GM18526 (cell line): ENCODE data around the gene PIGW.

Experiments used
- POLR2A ChIP-seq: IDR thresholded peaks from 3 replicates; pipeline ENCODE4 v1.6.1; 2011; ENCODE audit not compliant: insufficient read length; ENCODE audit errors: extremely low read depth

The PIGW gene

GRCh38 chr17:36553459-36553858 lies 18.7 kb downstream of the PIGW start:
- TF ChIP-seq POLR2A, result no peak

GRCh38 chr17:36566081-36566480 lies 31.3 kb downstream of the PIGW start:
- no peak for TF ChIP-seq POLR2A

- no peak for TF ChIP-seq POLR2A
These were observed 40.2 kb downstream of the PIGW start for GRCh38 chr17:36575028-36575427.

- TF ChIP-seq POLR2A, result no peak
These were observed 42.0 kb downstream of the PIGW start for GRCh38 chr17:36576793-36577192.

GRCh38 chr17:36578671-36579070 lies 43.9 kb downstream of the PIGW start:
- no peak for TF ChIP-seq POLR2A

- TF ChIP-seq POLR2A, result no peak
These were observed 49.0 kb downstream of the PIGW start for GRCh38 chr17:36583787-36584186.

- TF ChIP-seq POLR2A, result no peak
These were observed 51.4 kb downstream of the PIGW start for GRCh38 chr17:36586138-36586537.
